ENCODE measurements around the gene GAB1.

GRCh38 chr4:143383005-143383574, 46.4 kb downstream of the GAB1 start:
- TF ChIP-seq CTCF (IDR thresholded peaks at IDR 0.05), result no peak
- no peak for TF ChIP-seq POLR2A (IDR thresholded peaks at IDR 0.05)

All from testis (tissue), 2 donors.